HepG2 (cell line): ENCODE measurements around the gene JMJD8. TPM values are rescaled to one million over a fixed set of nuclear protein-coding genes. Genes with fewer than 3 reads are reported as not detected.

ENCODE experiments used
- ARNT2 ChIP-seq: sonication (generic); formaldehyde crosslinking; IDR thresholded peaks from 2 replicates; pipeline ENCODE4 v1.8.0; 2022; ENCODE audit warnings: mild to moderate bottlenecking, low read depth, missing genetic modification reagents, moderate library complexity
- CC2D1A ChIP-seq: sonication (generic); formaldehyde crosslinking; IDR thresholded peaks from 2 replicates; pipeline ENCODE4 v1.8.1; 2023; ENCODE audit warnings: mild to moderate bottlenecking, missing genetic modification reagents
- CHCHD3 ChIP-seq: sonication (generic); formaldehyde crosslinking; IDR thresholded peaks from 2 replicates; pipeline ENCODE4 v1.8.0; 2022; ENCODE audit warnings: mild to moderate bottlenecking, missing genetic modification reagents, moderate library complexity
- KDM5B ChIP-seq: sonication (generic); formaldehyde crosslinking; IDR thresholded peaks from 2 replicates; pipeline ENCODE4 v1.4.0; 2020; ENCODE audit warnings: missing genetic modification reagents, mild to moderate bottlenecking, borderline replicate concordance
- POLR2A ChIP-seq, 2 experiments: IDR thresholded peaks; 2 replicates each; pipeline ENCODE4 v1.6.1; 2011; ENCODE audit warnings: low read depth in 2 of 2, low read length in 2 of 2, mild to moderate bottlenecking in 1 of 2, moderate library complexity in 1 of 2; ENCODE audit not compliant: insufficient read depth in 1 of 2
- POLR2G ChIP-seq: fragments of 200-400 bp; formaldehyde crosslinking; IDR thresholded peaks from 2 replicates; pipeline ENCODE4 v1.6.1; 2018; ENCODE audit warnings: mild to moderate bottlenecking, low read depth, low read length, moderate library complexity
- ZNF782 ChIP-seq: sonication (generic); formaldehyde crosslinking; IDR thresholded peaks from 2 replicates; pipeline ENCODE4 v1.4.0; 2020; ENCODE audit warnings: missing genetic modification reagents, mild to moderate bottlenecking, borderline replicate concordance
- polyA plus RNA-seq, 8 experiments: library from polyadenylated mRNA; depleted of rRNA in 3 of 8; stranded (reverse) in 7 of 8; unstranded in 1 of 8; fragments of >200 nt; fragmentation: Illumina TruSeq in 4 of 8; extraction: Trizol in 4 of 8; gene quantifications; 2 replicates each; pipeline versions ENCODE4 v1.2.1 to v1.2.3, GENCODE V29; 2011 to 2016; ENCODE audit warnings: low read depth in 4 of 8, missing spikeins in 1 of 8, mixed read lengths in 1 of 8; ENCODE audit not compliant: insufficient read depth in 1 of 8
- total RNA-seq, 5 experiments: library from RNA; depleted of rRNA; stranded (reverse); fragments of >200 nt; fragmentation: Illumina TruSeq; extraction: Trizol; gene quantifications; 2 replicates each; pipeline ENCODE4 v1.2.3, GENCODE V29; 2016; ENCODE audit warnings: low read depth in 1 of 5
- TF ChIP-seq, protein P1 (sequence below): sonication (generic); formaldehyde crosslinking; IDR thresholded peaks from 2 replicates; pipeline ENCODE4 v1.9.0; 2021; ENCODE audit warnings: missing genetic modification reagents, mild to moderate bottlenecking, borderline replicate concordance
- TF ChIP-seq, protein P2 (sequence below), 2 experiments: fragments of 450-650 bp in 1 of 2; sonication (generic) in 1 of 2; formaldehyde crosslinking in 1 of 2; IDR thresholded peaks; 2 replicates each; pipeline versions ENCODE4 v1.6.1 to v1.8.0; 2016 to 2022; ENCODE audit warnings: antibody characterized with exemption in 1 of 2, mild to moderate bottlenecking in 1 of 2, missing genetic modification reagents in 1 of 2
- TF ChIP-seq, protein P3 (sequence below): sonication (generic); formaldehyde crosslinking; IDR thresholded peaks from 2 replicates; pipeline ENCODE4 v1.8.1; 2023; ENCODE audit warnings: mild to moderate bottlenecking, missing genetic modification reagents

JMJD8 gene
- total and polyA plus RNA-seq, 2 of the 13 experiments (the other 11 are each of a cell fraction or from before 2014, with no cell fraction given), result 2.6 to 11.8 TPM

DNA sequence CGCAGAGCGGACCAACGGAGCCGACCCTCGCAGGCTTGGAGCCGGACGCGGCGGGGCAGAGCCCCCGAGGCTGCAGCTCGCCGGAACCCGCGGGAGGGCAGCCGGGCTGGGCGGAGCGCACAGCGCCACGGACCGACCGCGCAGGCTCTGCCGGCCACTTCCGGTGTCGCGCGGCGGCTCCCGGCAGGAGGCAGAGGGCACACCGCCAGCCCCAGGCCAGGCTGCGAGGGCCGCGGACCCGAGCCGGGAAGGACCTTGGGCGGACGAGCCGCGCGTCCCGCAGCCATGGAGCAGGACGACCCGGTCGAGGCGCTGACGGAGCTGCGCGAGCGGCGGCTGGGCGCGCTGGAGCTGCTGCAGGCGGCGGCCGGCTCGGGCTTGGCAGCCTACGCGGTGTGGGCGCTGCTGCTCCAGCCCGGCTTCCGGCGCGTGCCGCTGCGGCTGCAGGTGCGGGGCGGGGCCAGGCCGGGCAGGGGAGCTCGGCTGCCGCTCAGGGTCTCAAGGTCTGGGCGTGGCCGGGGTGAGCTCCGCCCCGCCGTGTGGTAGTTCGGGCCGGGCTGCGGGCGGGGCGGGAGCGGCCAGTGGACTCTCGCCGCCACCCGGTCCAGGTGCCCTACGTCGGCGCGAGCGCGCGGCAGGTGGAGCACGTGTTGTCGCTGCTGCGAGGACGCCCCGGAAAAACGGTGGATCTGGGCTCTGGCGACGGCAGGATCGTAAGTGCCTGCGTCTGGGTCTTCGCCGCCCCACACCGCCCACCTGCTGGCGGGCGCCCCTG, 37.0 kb upstream of the JMJD8 start, which contains the start of gene ANTKMT (continued):
- TF ChIP-seq, protein P1, sequence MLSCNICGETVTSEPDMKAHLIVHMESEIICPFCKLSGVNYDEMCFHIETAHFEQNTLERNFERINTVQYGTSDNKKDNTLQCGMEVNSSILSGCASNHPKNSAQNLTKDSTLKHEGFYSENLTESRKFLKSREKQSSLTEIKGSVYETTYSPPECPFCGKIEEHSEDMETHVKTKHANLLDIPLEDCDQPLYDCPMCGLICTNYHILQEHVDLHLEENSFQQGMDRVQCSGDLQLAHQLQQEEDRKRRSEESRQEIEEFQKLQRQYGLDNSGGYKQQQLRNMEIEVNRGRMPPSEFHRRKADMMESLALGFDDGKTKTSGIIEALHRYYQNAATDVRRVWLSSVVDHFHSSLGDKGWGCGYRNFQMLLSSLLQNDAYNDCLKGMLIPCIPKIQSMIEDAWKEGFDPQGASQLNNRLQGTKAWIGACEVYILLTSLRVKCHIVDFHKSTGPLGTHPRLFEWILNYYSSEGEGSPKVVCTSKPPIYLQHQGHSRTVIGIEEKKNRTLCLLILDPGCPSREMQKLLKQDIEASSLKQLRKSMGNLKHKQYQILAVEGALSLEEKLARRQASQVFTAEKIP, result no peak
- TF ChIP-seq CC2D1A (CRISPR knock-in tag) (no peak), KDM5B (CRISPR knock-in tag) (peak; percentile 66), ARNT2 (CRISPR knock-in tag) (peak; percentile 93), POLR2G (peak; percentile 87), CHCHD3 (CRISPR knock-in tag) (0 out of 2 replicates have a peak, but pooled peaks have one; percentile 29), POLR2A (IDR thresholded peaks at IDR 0.05; ENCODE audit: insufficient read depth in 1 of 2, low read depth in 2 of 2, low read length in 2 of 2) (peak; percentile 82 to 88), ZNF782 (CRISPR knock-in tag) (peak; percentile 31; the same call in 1 of the 2 replicates)
- TF ChIP-seq, protein P2, sequence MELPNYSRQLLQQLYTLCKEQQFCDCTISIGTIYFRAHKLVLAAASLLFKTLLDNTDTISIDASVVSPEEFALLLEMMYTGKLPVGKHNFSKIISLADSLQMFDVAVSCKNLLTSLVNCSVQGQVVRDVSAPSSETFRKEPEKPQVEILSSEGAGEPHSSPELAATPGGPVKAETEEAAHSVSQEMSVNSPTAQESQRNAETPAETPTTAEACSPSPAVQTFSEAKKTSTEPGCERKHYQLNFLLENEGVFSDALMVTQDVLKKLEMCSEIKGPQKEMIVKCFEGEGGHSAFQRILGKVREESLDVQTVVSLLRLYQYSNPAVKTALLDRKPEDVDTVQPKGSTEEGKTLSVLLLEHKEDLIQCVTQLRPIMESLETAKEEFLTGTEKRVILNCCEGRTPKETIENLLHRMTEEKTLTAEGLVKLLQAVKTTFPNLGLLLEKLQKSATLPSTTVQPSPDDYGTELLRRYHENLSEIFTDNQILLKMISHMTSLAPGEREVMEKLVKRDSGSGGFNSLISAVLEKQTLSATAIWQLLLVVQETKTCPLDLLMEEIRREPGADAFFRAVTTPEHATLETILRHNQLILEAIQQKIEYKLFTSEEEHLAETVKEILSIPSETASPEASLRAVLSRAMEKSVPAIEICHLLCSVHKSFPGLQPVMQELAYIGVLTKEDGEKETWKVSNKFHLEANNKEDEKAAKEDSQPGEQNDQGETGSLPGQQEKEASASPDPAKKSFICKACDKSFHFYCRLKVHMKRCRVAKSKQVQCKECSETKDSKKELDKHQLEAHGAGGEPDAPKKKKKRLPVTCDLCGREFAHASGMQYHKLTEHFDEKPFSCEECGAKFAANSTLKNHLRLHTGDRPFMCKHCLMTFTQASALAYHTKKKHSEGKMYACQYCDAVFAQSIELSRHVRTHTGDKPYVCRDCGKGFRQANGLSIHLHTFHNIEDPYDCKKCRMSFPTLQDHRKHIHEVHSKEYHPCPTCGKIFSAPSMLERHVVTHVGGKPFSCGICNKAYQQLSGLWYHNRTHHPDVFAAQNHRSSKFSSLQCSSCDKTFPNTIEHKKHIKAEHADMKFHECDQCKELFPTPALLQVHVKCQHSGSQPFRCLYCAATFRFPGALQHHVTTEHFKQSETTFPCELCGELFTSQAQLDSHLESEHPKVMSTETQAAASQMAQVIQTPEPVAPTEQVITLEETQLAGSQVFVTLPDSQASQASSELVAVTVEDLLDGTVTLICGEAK (IDR thresholded peaks at IDR 0.05), result no peak
- TF ChIP-seq, protein P2 (CRISPR knock-in tag; IDR thresholded peaks at IDR 0.05), result peak; percentile 86
- TF ChIP-seq, protein P3, sequence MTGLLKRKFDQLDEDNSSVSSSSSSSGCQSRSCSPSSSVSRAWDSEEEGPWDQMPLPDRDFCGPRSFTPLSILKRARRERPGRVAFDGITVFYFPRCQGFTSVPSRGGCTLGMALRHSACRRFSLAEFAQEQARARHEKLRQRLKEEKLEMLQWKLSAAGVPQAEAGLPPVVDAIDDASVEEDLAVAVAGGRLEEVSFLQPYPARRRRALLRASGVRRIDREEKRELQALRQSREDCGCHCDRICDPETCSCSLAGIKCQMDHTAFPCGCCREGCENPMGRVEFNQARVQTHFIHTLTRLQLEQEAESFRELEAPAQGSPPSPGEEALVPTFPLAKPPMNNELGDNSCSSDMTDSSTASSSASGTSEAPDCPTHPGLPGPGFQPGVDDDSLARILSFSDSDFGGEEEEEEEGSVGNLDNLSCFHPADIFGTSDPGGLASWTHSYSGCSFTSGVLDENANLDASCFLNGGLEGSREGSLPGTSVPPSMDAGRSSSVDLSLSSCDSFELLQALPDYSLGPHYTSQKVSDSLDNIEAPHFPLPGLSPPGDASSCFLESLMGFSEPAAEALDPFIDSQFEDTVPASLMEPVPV, result peak; percentile 83
